ENCODE results near the gene SNX9.

- TF ChIP-seq ZBTB7A (IDR thresholded peaks at IDR 0.05; ENCODE audit: low read depth) = no peak
- no peak for TF ChIP-seq MAX (IDR thresholded peaks at IDR 0.05)
- no peak for TF ChIP-seq CEBPB (IDR thresholded peaks at IDR 0.05)
- no peak for TF ChIP-seq TAF1 (IDR thresholded peaks at IDR 0.05; ENCODE audit: low read depth)
- no peak for TF ChIP-seq TEAD4 (IDR thresholded peaks at IDR 0.05)
- no peak for TF ChIP-seq RAD21 (IDR thresholded peaks at IDR 0.05; ENCODE audit: low read depth)
- TF ChIP-seq EP300 (IDR thresholded peaks at IDR 0.05; ENCODE audit: borderline replicate concordance) = no peak
- TF ChIP-seq TCF12 (IDR thresholded peaks at IDR 0.05; ENCODE audit: low read depth) = no peak
These were observed 144.4 kb downstream of the SNX9 start for GRCh38 chr6:157967486-157967885.

All from Ishikawa (cell line).